Measurements from ENCODE around the gene MDGA2. TPM values are rescaled to one million over a fixed set of nuclear protein-coding genes. Genes with fewer than 3 reads are reported as not detected.

MDGA2 gene
- total RNA-seq, 1 donor from 2014 or later: 2.4 TPM

DNA sequence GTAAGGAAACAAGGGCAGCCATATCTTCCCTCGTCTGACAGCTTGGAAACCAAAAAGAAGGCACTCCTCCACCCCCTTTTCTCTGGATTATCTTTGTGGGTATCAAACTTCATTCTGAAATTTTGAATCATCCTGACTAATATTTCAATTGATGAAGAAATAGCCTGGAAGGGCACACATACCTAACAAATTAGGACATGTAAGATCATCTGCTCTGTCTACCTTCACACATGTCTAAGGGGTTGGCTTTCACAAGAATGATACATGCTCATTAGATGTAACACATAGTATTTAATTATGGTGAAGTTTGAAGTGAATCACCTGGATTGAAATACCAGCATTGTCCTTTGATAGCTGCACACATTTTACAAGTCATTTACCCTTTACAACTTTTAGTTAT, 675.7 kb downstream of the MDGA2 start:
- no peak overlapping the region for H3K27ac Mint-ChIP-seq (ENCODE audit: unreplicated experiment)

DNA sequence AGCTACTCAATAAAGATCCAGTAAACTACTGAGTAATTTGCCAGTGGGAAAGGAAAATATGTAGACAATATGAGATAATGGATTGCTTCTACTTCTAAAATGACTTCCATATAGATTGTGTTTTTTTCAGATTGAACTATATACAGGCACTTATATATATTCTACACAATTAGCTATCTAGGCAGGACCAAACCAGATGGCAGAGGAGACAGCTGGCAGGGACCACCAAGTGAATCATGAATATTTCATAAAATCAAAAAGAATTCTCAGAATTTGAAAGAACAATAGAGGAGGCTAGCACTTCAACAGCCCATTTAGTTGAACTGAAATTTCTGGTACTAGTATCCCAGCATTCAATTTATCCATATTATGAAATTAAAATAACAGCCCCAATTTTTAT, 685.8 kb downstream of the MDGA2 start:
- TF ChIP-seq EZH2 (IDR thresholded peaks at IDR 0.05; ENCODE audit: insufficient read depth, low read length): no peak
- no peak overlapping the region for H3K9ac ChIP-seq (ENCODE audit: low read length)
- no peaks in the 10 kb centered on the region for H3K36me3 ChIP-seq (ENCODE audit: insufficient read depth, low read length)
- no peaks in the 10 kb centered on the region for H3K9me3 Mint-ChIP-seq (ENCODE audit: unreplicated experiment)
- no peaks in the 10 kb centered on the region for H3K79me2 ChIP-seq (ENCODE audit: insufficient read depth, low read length)
- H3K4me2 ChIP-seq (ENCODE audit: low read length): no peak overlapping the region
- no peaks in the 10 kb centered on the region for H3K27me3 Mint-ChIP-seq (ENCODE audit: low read depth, unreplicated experiment)
- no peaks in the 10 kb centered on the region for H3K27me3 ChIP-seq (ENCODE audit: insufficient read depth, low read length)
- FAIRE-seq (no peak), DNase-seq (ENCODE audit: low read depth) (no peak)
- H3K4me3 Mint-ChIP-seq (ENCODE audit: unreplicated experiment): no peak overlapping the region
- no peaks in the 10 kb centered on the region for H3K4me1 ChIP-seq (ENCODE audit: insufficient read depth, low read length)
- no peak overlapping the region for H3K27ac Mint-ChIP-seq (ENCODE audit: unreplicated experiment)
- H3K9me3 ChIP-seq (ENCODE audit: insufficient read depth, low read depth, low read length): no peaks in the 10 kb centered on the region
- H3K36me3 Mint-ChIP-seq (ENCODE audit: low read depth, unreplicated experiment): no peaks in the 10 kb centered on the region
- no peak overlapping the region for H3K27ac ChIP-seq (ENCODE audit: low read depth, low read length)
- no peak overlapping the region for H2AFZ ChIP-seq (ENCODE audit: low read depth, low read length)
- H3K4me3 ChIP-seq (ENCODE audit: insufficient read depth, low read depth, low read length): no peak overlapping the region
- H3K4me1 Mint-ChIP-seq (ENCODE audit: low read depth, unreplicated experiment): peaks cover 9% of the 10 kb centered on the region
- H4K20me1 ChIP-seq (ENCODE audit: insufficient read depth, low read length): no peaks in the 10 kb centered on the region

More for the DNA sequence above, 675.7 kb downstream of the MDGA2 start:
- DNase-seq (ENCODE audit: low read depth) (no peak), FAIRE-seq (no peak)
- Histone ChIP-seq H2AFZ (ENCODE audit: low read depth, low read length) (no peak overlapping the region), H3K27me3 (ENCODE audit: insufficient read depth, low read length) (no peaks in the 10 kb centered on the region), H3K27ac (ENCODE audit: low read depth, low read length) (no peak overlapping the region), H3K36me3 (ENCODE audit: insufficient read depth, low read length) (no peaks in the 10 kb centered on the region), H3K4me1 (ENCODE audit: insufficient read depth, low read length) (no peaks in the 10 kb centered on the region), H3K9me3 (ENCODE audit: insufficient read depth, low read depth, low read length) (no peaks in the 10 kb centered on the region), H3K4me2 (ENCODE audit: low read length) (no peak overlapping the region), H3K79me2 (ENCODE audit: insufficient read depth, low read length) (no peaks in the 10 kb centered on the region), H3K4me3 (ENCODE audit: insufficient read depth, low read depth, low read length) (no peak overlapping the region), H3K9ac (ENCODE audit: low read length) (no peak overlapping the region), H4K20me1 (ENCODE audit: insufficient read depth, low read length) (no peaks in the 10 kb centered on the region)
- H3K36me3 Mint-ChIP-seq (ENCODE audit: low read depth, unreplicated experiment): no peaks in the 10 kb centered on the region
- H3K9me3 Mint-ChIP-seq (ENCODE audit: unreplicated experiment): no peaks in the 10 kb centered on the region
- no peaks in the 10 kb centered on the region for H3K4me1 Mint-ChIP-seq (ENCODE audit: low read depth, unreplicated experiment)
- no peak for TF ChIP-seq EZH2 (IDR thresholded peaks at IDR 0.05; ENCODE audit: insufficient read depth, low read length)
- TF ChIP-seq, protein P1, sequence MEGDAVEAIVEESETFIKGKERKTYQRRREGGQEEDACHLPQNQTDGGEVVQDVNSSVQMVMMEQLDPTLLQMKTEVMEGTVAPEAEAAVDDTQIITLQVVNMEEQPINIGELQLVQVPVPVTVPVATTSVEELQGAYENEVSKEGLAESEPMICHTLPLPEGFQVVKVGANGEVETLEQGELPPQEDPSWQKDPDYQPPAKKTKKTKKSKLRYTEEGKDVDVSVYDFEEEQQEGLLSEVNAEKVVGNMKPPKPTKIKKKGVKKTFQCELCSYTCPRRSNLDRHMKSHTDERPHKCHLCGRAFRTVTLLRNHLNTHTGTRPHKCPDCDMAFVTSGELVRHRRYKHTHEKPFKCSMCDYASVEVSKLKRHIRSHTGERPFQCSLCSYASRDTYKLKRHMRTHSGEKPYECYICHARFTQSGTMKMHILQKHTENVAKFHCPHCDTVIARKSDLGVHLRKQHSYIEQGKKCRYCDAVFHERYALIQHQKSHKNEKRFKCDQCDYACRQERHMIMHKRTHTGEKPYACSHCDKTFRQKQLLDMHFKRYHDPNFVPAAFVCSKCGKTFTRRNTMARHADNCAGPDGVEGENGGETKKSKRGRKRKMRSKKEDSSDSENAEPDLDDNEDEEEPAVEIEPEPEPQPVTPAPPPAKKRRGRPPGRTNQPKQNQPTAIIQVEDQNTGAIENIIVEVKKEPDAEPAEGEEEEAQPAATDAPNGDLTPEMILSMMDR (IDR thresholded peaks at IDR 0.05; ENCODE audit: insufficient read depth, low read depth, low read length): no peak
- no peaks in the 10 kb centered on the region for H3K27me3 Mint-ChIP-seq (ENCODE audit: low read depth, unreplicated experiment)
- H3K4me3 Mint-ChIP-seq (ENCODE audit: unreplicated experiment): no peak overlapping the region

DNA sequence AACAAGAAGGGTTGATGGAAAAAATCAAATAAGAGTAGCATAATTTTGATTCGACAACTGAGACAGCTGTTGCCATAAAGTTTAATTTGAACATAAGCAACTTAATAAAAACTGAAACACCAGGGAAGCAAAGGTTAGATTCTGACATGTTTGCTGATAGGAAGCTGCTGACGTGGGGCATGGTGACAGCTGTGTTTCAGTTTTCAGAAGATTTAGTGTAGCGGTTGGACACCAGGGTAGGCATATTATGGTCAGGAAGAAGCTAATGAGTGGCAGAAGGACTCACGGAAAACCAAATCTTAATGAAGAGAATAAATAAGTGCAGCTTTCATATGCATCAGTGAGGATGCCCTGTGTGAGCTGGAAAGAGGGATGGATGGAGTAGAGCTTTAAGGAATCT, 687.1 kb downstream of the MDGA2 start:
- Histone ChIP-seq H3K27ac (ENCODE audit: low read depth, low read length) (no peak overlapping the region), H3K9me3 (ENCODE audit: insufficient read depth, low read depth, low read length) (no peaks in the 10 kb centered on the region), H3K4me1 (ENCODE audit: insufficient read depth, low read length) (no peaks in the 10 kb centered on the region), H2AFZ (ENCODE audit: low read depth, low read length) (no peak overlapping the region), H3K79me2 (ENCODE audit: insufficient read depth, low read length) (no peaks in the 10 kb centered on the region), H3K36me3 (ENCODE audit: insufficient read depth, low read length) (no peaks in the 10 kb centered on the region), H3K9ac (ENCODE audit: low read length) (no peak overlapping the region), H3K27me3 (ENCODE audit: insufficient read depth, low read length) (no peaks in the 10 kb centered on the region), H4K20me1 (ENCODE audit: insufficient read depth, low read length) (no peaks in the 10 kb centered on the region), H3K4me3 (ENCODE audit: insufficient read depth, low read depth, low read length) (no peak overlapping the region), H3K4me2 (ENCODE audit: low read length) (no peak overlapping the region)
- Mint-ChIP-seq H3K9me3 (ENCODE audit: unreplicated experiment) (no peaks in the 10 kb centered on the region), H3K36me3 (ENCODE audit: low read depth, unreplicated experiment) (no peaks in the 10 kb centered on the region), H3K4me1 (ENCODE audit: low read depth, unreplicated experiment) (peaks cover 9% of the 10 kb centered on the region), H3K27ac (ENCODE audit: unreplicated experiment) (no peak overlapping the region), H3K4me3 (ENCODE audit: unreplicated experiment) (no peak overlapping the region), H3K27me3 (ENCODE audit: low read depth, unreplicated experiment) (no peaks in the 10 kb centered on the region)
- TF ChIP-seq EZH2 (IDR thresholded peaks at IDR 0.05; ENCODE audit: insufficient read depth, low read length): no peak
- TF ChIP-seq, protein P1 (IDR thresholded peaks at IDR 0.05; ENCODE audit: insufficient read depth, low read depth, low read length): no peak
- DNase-seq (ENCODE audit: low read depth): no peak
- no peak for FAIRE-seq
